NCI-H2196 treated with DMSO at 0.1 percent for 48 hours (cell line): ENCODE results near the gene COL4A1.

Source experiments
- DNase-seq: peaks from one replicate; lab custom pipeline; 2025; ENCODE audit not compliant: unreplicated experiment; lab: John Stamatoyannopoulos, UW

The COL4A1 gene

GRCh38 chr13:110170882-110171281, 136.1 kb downstream of the COL4A1 start:
- DNase-seq, result no peak

- no peak for DNase-seq
Observed at GRCh38 chr13:110170020-110170790, 136.8 kb downstream of the COL4A1 start.

GRCh38 chr13:110168999-110169933, 137.7 kb downstream of the COL4A1 start:
- DNase-seq, result no peak

DNA sequence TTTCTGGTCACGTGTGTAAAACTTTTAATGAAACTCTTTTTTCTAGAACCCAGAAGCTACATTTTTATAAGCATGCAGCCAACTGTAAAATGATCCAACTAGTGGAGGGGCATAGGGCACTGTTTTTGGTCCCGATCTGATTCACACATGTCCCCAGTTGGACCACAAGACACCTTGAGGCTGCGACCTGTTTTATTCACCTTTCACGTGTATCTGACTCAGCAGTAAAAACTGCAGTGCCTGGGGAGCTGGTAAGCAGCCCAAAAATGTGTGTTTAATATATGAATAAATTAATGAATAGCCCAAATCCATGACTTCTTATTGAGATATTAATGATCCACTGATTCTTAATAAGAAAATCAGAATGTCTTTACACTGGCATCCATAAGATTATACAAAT, 140.4 kb downstream of the COL4A1 start:
- DNase-seq, result no peak

DNA sequence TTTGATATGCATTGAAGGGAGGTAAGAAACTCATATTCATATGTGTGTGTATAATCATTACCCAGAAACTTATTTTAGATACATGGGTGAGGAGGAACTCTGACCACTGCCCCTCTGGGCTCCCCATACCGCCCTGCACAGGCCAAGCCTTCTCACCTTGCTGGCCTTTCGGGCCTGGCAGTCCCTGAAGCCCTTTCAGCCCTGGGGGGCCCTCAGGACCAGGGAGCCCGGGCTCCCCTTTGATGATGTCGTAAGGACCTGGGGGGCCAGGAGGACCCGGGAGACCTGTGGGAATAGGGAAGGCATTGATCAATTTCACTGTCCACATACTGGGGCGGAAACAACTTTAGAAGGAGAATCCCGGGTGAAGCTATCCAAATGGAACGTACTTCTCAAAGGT, 142.3 kb downstream of the COL4A1 start:
- DNase-seq, result no peak

GRCh38 chr13:110162866-110163658, 143.9 kb downstream of the COL4A1 start:
- DNase-seq, result no peak

DNA sequence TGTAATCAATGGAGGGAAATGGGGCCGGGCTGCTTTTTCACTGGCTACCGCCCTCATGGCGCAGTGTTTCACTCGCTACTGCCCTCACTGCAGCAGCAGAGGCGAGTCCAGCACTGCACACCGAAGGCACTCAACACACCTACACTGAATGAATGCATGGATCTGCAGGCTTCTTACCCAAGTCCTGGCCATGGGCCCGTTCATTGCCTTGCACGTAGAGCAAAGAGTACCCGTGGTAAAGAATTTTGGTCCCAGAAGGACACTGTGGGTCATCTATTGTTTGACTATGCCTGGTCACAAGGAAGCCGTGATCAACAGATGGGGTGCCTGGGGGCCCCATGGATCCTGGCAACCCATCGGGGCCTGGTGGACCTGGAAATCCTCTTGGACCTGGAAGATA, 144.9 kb downstream of the COL4A1 start:
- no peak for DNase-seq

- no peak for DNase-seq
Observed at GRCh38 chr13:110161112-110161882, 145.7 kb downstream of the COL4A1 start.

DNA sequence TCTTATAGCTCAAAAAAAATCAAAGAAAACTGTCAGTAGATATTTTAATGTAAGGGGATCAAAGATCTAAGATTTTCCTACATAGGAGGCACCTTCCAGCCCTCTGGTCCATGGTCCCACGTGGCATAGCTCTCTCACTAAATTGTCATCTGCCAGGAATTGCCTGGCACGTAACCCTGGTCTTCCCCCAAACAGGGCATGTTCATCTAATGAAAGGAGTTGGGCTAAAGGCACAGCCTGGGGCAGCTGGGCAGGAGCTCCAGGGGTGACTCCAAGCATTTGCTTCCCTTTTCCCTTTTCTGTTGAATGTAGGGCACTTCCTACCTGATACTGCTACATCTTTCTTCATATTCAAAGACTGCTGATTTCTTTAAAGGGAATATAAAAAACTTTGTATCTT, 148.7 kb downstream of the COL4A1 start:
- DNase-seq, result no peak

- DNase-seq, result no peak
Observed at GRCh38 chr13:110157718-110158117, 149.2 kb downstream of the COL4A1 start.

GRCh38 chr13:110156301-110157049, 150.5 kb downstream of the COL4A1 start:
- DNase-seq, result no peak

- no peak for DNase-seq
Observed at GRCh38 chr13:110155072-110155471, 151.9 kb downstream of the COL4A1 start.

DNA sequence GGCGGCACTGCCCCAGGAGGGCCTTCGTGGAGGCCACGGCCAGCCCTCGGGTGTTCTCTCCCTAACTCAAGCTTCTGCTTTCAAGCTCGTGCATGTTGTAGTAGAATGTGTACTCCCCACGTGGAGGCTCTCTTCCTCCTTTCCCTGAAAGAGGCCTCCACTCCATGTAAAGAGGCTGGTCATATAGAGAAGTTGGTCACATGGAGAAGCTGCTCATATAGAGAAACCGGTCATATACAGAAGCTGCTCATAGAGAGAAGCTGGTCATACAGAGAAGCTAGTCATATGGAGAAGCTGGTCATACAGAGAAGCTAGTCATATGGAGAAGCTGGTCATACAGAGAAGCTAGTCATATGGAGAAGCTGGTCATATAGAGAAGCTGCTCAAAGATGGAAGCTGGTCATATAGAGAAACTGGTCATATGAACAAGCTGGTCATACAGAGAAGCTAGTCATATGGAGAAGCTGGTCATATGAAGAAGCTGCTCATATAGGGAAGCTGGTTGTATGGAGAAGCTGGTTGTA, 152.5 kb downstream of the COL4A1 start:
- no peak for DNase-seq

GRCh38 chr13:110152351-110152750, 154.6 kb downstream of the COL4A1 start:
- no peak for DNase-seq

DNA sequence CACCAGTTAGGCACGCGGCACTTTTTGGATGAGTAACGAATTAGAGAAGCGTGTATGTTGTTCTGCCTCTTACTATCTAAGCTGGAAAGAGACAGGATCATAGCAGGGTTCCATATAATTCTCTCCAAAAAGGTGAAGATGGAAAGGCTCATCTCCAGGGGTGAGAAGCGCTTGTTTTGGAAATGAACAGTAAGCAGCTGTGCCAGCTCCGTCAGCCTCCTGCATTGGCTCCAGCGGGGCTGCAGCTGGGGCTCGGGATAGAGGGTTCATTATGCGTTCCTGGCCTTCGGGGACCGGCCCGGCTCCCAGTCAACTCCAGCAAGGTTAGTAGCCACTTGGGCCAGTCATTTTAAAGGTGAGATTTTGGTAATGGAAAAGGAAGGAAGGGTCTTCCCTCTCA, 155.5 kb downstream of the COL4A1 start:
- no peak for DNase-seq

- no peak for DNase-seq
Observed at GRCh38 chr13:110150384-110151101, 156.4 kb downstream of the COL4A1 start.

DNA sequence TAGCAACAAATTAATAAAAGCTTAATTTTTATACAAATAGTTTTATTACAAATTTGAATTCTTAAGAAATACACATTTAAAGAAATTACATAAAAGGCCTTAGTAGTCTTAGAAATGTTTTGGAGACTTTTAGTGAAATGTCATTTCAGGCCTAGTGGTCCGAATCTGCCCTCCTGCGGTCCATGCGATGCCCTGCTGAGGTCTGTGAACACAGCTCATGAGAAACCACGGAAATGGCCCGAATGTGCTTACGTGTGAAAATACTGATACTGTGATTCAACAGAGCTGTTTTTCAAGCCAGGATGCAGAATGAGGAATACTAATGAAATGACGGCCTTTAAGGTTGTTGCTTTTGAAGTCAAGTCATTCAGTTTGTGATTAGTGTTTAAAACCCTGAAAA, 157.9 kb downstream of the COL4A1 start:
- no peak for DNase-seq

DNA sequence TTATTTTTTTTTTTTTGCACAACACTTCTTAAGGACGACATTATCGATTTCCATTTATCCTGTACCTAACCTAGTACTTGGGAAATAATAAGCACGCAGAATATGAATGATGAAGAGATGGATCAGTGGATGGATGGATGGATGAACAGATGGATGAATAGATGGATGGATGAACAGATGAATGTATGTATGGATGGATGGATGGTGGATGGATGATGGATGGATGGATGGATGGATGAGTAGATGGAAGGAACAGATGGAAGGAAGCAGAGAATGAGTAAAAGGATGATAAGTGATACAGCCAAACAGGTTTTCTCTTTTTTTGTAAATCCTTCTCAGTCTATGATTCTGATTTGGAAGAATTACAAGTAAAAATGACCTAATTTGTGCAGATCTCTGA, 166.9 kb downstream of the COL4A1 start:
- no peak for DNase-seq

DNA sequence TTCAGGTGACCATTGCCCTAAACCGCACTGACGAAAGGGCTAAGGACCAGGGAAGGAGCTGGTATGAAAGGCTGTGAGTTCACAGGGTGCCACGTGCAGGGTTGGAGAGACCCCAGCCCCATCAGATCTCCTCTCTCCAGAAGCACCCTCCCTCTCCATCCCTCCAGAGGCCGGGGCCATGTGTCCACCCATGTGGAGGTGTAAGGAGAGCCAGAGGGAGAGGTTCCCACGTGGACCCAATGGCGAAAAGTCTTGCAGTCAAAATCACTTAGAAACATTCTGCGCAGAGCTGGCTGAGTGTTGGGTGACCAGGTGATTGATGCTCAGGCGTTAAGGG, 168.3 kb downstream of the COL4A1 start:
- DNase-seq, result no peak
